Activated B cell treated with CpG ODN at 0.5 μM for 24 hours (primary cell): ENCODE measurements around the gene VTI1A. TPM values are rescaled to one million over a fixed set of nuclear protein-coding genes. Genes with fewer than 3 reads are reported as not detected.

Experiments
- ATAC-seq: fragments of 200-7000 bp; cut with Tn5 transposase; one replicate; pipeline ENCODE4 v1.10.0; 2021; ENCODE audit warnings: low read depth, mild to moderate bottlenecking, moderate library complexity
- CTCF ChIA-PET: fragments of 350-600 bp; sonication (Branson Sonifier 250); formaldehyde crosslinking; loops from one replicate; lab custom pipeline; 2021; ENCODE audit warnings: antibody characterized with exemption; lab: Charles Lee
- POLR2A ChIA-PET: fragments of 350-600 bp; sonication (Branson Sonifier 250); formaldehyde crosslinking; loops from one replicate; lab custom pipeline; 2021; ENCODE audit warnings: antibody characterized with exemption; lab: Charles Lee
- DNase-seq: peaks from one replicate; pipeline ENCODE4 v3.0.0; 2022
- H3K27ac Mint-ChIP-seq: one replicate; pipeline ENCODE4 v1.8.0; 2020; ENCODE audit warnings: mixed read lengths
- H3K27me3 Mint-ChIP-seq: one replicate; pipeline ENCODE4 v1.8.0; 2021; ENCODE audit warnings: mixed read lengths
- H3K36me3 Mint-ChIP-seq: one replicate; pipeline ENCODE4 v1.8.0; 2021; ENCODE audit warnings: low read depth, mixed read lengths
- H3K4me1 Mint-ChIP-seq: one replicate; pipeline ENCODE4 v1.8.0; 2021; ENCODE audit warnings: mixed read lengths
- H3K4me3 Mint-ChIP-seq: one replicate; pipeline ENCODE4 v1.8.0; 2020; ENCODE audit warnings: mild to moderate bottlenecking, mixed read lengths
- H3K9me3 Mint-ChIP-seq: one replicate; pipeline ENCODE4 v1.8.0; 2020; ENCODE audit warnings: mixed read lengths
- intact Hi-C: fragments of 100-400 bp; cut with micrococcal nuclease; formaldehyde crosslinking; loops from one replicate; pipeline ENCODE4 v1.15.1; 2024
- total RNA-seq: library from RNA; stranded (reverse); gene quantifications from 2 replicates; pipeline ENCODE4 v1.2.3, GENCODE V29; 2022
- TF ChIP-seq, protein P1 (sequence below): fragments of 200-600 bp; IDR thresholded peaks from one replicate; pipeline ENCODE4 v1.8.0; 2022; ENCODE audit warnings: antibody characterized with exemption, mild to moderate bottlenecking

The VTI1A gene
- total RNA-seq, 1 donor from 2014 or later, result 74.0 TPM

DNA sequence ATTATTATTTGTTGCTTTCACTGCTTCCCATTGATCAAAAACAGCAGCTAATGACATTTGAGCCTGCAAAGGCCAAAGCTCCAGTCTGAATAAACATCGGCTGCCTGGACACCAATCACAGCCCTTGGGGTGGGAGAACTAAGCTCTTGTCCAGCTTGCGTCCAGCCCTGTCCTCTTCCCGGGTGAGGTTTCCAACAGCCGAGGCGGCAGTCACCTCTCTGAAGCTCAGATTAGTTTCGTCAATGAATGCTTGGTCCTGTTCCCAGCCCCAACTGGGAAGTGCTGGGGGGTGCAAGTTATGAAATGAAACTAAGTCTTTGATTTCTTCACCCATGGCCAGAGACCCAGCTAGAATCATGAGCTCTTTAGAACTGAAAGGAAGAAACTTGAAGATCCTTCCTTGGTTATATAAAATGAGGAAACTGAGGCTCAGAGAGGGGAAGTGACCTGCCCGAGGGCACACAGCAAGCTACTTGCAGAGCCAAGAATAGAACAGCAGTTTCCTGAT lies 389.0 kb downstream of the VTI1A start:
- H3K4me3 Mint-ChIP-seq, result no peak overlapping the region
- no peak overlapping the region for H3K27ac Mint-ChIP-seq
- no peaks in the 10 kb centered on the region for H3K4me1 Mint-ChIP-seq
- intact Hi-C loops, result no loop called here
- no peaks in the 10 kb centered on the region for H3K27me3 Mint-ChIP-seq
- ChIA-PET CTCF (no interaction called here), POLR2A (no interaction called here)
- DNase-seq, result no peak
- ATAC-seq, result no peak
- TF ChIP-seq, protein P1, sequence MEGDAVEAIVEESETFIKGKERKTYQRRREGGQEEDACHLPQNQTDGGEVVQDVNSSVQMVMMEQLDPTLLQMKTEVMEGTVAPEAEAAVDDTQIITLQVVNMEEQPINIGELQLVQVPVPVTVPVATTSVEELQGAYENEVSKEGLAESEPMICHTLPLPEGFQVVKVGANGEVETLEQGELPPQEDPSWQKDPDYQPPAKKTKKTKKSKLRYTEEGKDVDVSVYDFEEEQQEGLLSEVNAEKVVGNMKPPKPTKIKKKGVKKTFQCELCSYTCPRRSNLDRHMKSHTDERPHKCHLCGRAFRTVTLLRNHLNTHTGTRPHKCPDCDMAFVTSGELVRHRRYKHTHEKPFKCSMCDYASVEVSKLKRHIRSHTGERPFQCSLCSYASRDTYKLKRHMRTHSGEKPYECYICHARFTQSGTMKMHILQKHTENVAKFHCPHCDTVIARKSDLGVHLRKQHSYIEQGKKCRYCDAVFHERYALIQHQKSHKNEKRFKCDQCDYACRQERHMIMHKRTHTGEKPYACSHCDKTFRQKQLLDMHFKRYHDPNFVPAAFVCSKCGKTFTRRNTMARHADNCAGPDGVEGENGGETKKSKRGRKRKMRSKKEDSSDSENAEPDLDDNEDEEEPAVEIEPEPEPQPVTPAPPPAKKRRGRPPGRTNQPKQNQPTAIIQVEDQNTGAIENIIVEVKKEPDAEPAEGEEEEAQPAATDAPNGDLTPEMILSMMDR, result no peak
- H3K9me3 Mint-ChIP-seq, result peaks cover 10% of the 10 kb centered on the region
- peaks cover 8% of the 10 kb centered on the region for H3K36me3 Mint-ChIP-seq

DNA sequence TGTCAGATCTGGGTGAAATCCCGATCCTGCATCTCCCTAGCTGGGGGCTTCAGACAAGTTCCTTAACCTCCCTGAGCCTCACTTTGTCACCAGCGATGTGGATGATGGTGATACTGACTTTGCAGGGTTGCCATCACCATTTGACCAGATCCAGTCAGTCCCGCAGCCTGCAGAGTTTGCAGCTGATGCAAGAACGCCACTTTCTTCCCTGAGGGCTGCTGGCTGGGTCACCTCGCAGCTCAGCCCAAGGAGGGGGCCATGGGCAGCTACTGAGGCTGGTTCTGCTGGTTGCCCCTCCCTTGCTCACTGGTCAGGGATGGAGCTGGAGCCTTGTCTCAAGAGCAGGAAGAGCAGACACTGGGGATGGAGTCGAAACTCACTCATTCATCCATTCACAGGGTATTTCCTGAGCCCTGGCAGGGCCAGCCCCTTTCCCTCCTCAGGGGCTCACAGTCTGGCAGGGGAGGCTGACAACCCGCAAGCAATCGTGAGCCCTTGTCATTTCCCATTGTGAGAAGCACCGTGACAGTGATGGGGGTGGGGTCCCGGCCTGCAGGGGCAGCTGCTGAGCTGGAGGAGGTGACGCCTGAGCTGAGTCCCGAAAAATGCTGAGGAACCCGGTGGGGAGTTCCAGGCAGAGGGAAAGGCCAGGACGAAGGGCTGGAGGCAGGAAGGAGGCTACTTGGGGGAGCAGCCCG lies 391.9 kb downstream of the VTI1A start:
- Mint-ChIP-seq H3K4me1 (no peaks in the 10 kb centered on the region), H3K4me3 (no peak overlapping the region), H3K9me3 (peaks cover 10% of the 10 kb centered on the region), H3K27ac (no peak overlapping the region), H3K27me3 (no peaks in the 10 kb centered on the region), H3K36me3 (peaks cover 2% of the 10 kb centered on the region)
- TF ChIP-seq, protein P1, result no peak
- intact Hi-C loops, result no loop called here
- ChIA-PET CTCF (no interaction called here), POLR2A (no interaction called here)
- ATAC-seq (no peak), DNase-seq (no peak)

DNA sequence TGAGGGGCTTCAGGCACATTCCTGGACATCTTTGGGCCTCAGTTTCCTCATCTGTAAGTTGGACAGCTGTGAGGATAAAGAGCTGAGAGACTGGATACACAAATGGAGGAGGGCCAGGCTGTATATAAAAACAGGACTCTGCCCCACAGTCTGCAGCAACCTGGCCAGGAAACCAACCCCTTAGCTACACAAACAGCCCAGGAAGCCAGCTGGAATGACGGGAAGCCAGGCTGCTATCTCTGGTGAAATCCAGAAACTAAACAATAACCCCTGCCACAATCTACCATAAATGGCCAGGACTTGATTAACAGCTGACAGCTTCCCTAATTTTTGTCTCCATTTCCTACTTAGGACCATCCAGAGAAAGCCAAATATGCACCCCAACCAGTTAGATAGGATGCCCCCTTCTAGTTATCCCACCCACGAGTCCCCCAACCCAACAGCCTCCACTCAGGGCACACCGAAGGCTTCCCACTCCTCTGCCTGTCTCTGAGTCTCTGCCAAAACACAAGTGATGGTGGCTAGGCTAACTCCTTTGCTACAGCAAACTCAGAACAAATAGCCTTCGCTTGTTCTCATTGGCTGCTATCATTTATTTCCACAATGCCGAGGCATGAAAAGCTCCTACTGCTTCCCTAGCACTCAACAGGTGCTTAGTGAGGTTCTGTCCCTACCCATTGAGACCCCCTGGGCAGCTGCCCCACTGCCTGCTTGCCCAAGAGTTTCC lies 393.1 kb downstream of the VTI1A start:
- TF ChIP-seq, protein P1, result no peak
- no peak for DNase-seq
- Mint-ChIP-seq H3K4me1 (no peaks in the 10 kb centered on the region), H3K27ac (no peak overlapping the region), H3K27me3 (no peaks in the 10 kb centered on the region), H3K9me3 (peaks cover 14% of the 10 kb centered on the region), H3K4me3 (no peak overlapping the region), H3K36me3 (peaks cover 2% of the 10 kb centered on the region)
- CTCF ChIA-PET, result no interaction called here
- no peak for ATAC-seq
- POLR2A ChIA-PET, result no interaction called here
- intact Hi-C loops, result no loop called here

DNA sequence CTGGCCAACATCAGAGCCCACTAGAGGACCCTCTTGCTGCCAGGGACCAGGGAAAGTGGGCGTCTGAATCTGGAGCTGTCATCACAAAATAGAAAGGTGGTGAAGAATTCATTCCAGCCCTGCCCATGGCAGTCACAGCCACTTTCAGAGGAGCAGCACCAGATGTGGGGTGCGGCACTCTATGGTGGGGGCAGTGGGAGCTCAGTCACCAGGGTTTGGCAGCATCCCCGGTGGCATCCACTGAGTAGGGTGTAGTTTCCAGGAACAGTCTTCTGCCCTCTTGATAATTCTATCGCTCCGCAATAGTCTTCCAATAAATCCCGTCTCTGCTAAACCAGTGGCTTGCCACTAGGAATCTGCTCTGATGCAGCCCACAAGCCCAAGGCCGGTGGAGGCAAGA lies 394.5 kb downstream of the VTI1A start:
- Mint-ChIP-seq H3K27ac (no peak overlapping the region), H3K36me3 (peaks cover 2% of the 10 kb centered on the region), H3K9me3 (peaks cover 18% of the 10 kb centered on the region), H3K27me3 (no peaks in the 10 kb centered on the region), H3K4me3 (no peak overlapping the region), H3K4me1 (no peaks in the 10 kb centered on the region)
- ATAC-seq (no peak), DNase-seq (no peak)
- intact Hi-C loops, result no loop called here
- TF ChIP-seq, protein P1, result no peak
- POLR2A ChIA-PET, result no interaction called here
- CTCF ChIA-PET, result no interaction called here

DNA sequence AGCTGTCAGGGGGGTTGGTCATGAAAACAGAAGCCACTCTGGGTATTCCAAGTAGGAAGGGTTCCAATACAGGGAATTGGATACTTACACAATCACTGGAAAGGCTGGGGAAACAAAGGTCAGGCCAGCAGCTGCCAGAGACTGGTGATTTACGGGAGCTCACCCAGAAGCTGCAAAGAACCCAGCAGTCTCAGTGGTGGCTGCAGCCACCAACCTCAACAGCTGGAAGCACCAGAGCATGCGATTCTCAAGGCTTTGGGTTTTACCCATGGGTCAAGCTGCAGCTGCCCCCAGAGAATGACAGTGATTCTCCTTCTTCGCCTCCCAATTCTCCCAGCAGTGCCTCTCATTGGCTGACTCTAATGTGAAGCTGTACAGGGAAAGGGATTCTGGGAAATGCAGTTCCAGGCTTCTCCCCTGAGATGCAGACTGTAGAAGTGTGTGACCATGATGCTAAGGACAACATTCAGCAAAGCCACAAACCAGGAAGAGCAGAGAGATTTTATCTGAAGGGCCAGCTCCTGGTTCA lies 395.9 kb downstream of the VTI1A start:
- DNase-seq, result no peak
- peaks cover 2% of the 10 kb centered on the region for H3K36me3 Mint-ChIP-seq
- no peak for ATAC-seq
- TF ChIP-seq, protein P1, result no peak
- no peaks in the 10 kb centered on the region for H3K4me1 Mint-ChIP-seq
- no peaks in the 10 kb centered on the region for H3K27me3 Mint-ChIP-seq
- ChIA-PET POLR2A (no interaction called here), CTCF (no interaction called here)
- no peak overlapping the region for H3K27ac Mint-ChIP-seq
- H3K4me3 Mint-ChIP-seq, result no peak overlapping the region
- intact Hi-C loops, result no loop called here
- peaks cover 26% of the 10 kb centered on the region for H3K9me3 Mint-ChIP-seq
